ENCODE data around the gene TBX2.

The TBX2 gene

GRCh38 chr17:61450641-61451537 lies 51.2 kb downstream of the TBX2 start:
- in situ Hi-C loops (cut with HindIII; ENCODE audit: low sequenced_read_pairs): no loop called here

- in situ Hi-C loops (cut with HindIII; ENCODE audit: low sequenced_read_pairs): no loop called here
Observed at GRCh38 chr17:61451538-61452300, 52.1 kb downstream of the TBX2 start.

GRCh38 chr17:61452301-61453290 lies 53.0 kb downstream of the TBX2 start, which contains the start of gene TBX4:
Gene TBX4, plus strand, starts transcription at chr17:61452422. Its CDS starts 4,069 bp downstream, at chr17:61456491.
- in situ Hi-C loops (cut with HindIII; ENCODE audit: low sequenced_read_pairs): no loop called here

GRCh38 chr17:61453566-61454380 lies 54.1 kb downstream of the TBX2 start:
- in situ Hi-C loops (cut with HindIII; ENCODE audit: low sequenced_read_pairs): no loop called here

- in situ Hi-C loops (cut with HindIII; ENCODE audit: low sequenced_read_pairs): no loop called here
Observed at GRCh38 chr17:61454381-61455323, 55.0 kb downstream of the TBX2 start.

- in situ Hi-C loops (cut with HindIII; ENCODE audit: low sequenced_read_pairs): no loop called here
Observed at GRCh38 chr17:61455324-61456060, 55.8 kb downstream of the TBX2 start.

GRCh38 chr17:61456061-61456681 lies 56.5 kb downstream of the TBX2 start:
- in situ Hi-C loops (cut with HindIII; ENCODE audit: low sequenced_read_pairs): no loop called here

- in situ Hi-C loops (cut with HindIII; ENCODE audit: low sequenced_read_pairs): no loop called here
Observed at GRCh38 chr17:61456688-61457225, 57.1 kb downstream of the TBX2 start.

GRCh38 chr17:61457226-61457983 lies 57.8 kb downstream of the TBX2 start:
- in situ Hi-C loops (cut with HindIII; ENCODE audit: low sequenced_read_pairs): no loop called here

GRCh38 chr17:61458000-61458399 lies 58.4 kb downstream of the TBX2 start:
- in situ Hi-C loops (cut with HindIII; ENCODE audit: low sequenced_read_pairs): no loop called here

- in situ Hi-C loops (cut with HindIII; ENCODE audit: low sequenced_read_pairs): no loop called here
Observed at GRCh38 chr17:61458421-61459141, 58.9 kb downstream of the TBX2 start.

Data from endothelial cell of hepatic sinusoid (primary cell).